ENCODE results near the gene DEK.
"Not testable (repeated sequence)": the region's sequence is repeated elsewhere in the genome, so short reads cannot be mapped to it uniquely, and the experiment has no call there.

Gene DEK

DNA sequence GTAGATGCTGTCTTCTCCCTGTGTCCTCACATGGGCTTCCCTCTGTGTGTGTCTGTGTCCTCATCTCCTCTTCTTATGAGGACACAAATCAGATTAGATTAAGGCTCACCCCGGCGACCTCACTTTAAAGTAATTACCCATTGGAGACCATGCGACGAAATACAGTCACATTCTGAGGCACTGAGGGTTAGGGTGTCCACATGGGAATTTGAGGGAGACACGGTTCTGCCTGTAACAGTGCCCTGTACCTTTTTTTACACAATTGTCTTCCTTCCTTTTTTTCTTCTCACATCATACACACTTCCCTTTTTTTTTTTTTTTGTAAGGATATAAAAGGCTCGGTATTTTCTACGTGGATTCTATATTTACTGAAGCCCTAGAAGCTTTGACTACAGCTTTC is 48.9 kb downstream of the DEK start:
- Histone ChIP-seq H3K27me3 (ENCODE audit: control insufficient read depth, insufficient read depth, low read length) (no peaks in the 10 kb centered on the region), H3K27ac (ENCODE audit: low read depth, low read length) (no peak overlapping the region), H3K36me3 (ENCODE audit: control insufficient read depth, insufficient read depth, low read length) (peaks cover 19% of the 10 kb centered on the region), H3K4me3 (ENCODE audit: low read depth, low read length) (no peak overlapping the region), H3K9ac (ENCODE audit: low read length) (no peak overlapping the region), H3K4me1 (ENCODE audit: control insufficient read depth, insufficient read depth, low read length) (no peaks in the 10 kb centered on the region), H3K9me3 (ENCODE audit: control insufficient read depth, insufficient read depth, low read depth, low read length) (no peaks in the 10 kb centered on the region)

DNA sequence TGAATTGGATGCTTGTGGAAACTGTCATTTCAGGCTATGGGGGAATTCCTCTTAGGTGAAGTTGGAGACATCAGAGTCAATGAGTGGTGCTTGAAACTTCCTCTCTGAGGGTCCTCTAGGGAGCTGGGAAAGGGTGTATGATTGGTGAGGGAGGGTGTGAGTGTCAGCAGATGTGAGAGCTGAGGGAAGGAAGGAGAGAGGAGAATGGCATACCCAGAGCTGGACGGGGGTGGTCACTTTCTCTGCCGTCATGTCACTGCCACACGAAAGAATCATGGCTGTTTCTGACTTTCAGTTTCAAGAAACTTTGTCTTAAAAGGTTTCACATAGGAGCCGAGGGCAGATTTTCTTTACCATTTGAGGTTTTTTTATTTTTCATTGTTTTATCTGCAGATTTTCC is 50.3 kb downstream of the DEK start:
- Histone ChIP-seq H3K36me3 (ENCODE audit: control insufficient read depth, insufficient read depth, low read length) (peaks cover 19% of the 10 kb centered on the region), H3K4me1 (ENCODE audit: control insufficient read depth, insufficient read depth, low read length) (no peaks in the 10 kb centered on the region), H3K27ac (ENCODE audit: low read depth, low read length) (no peak overlapping the region), H3K27me3 (ENCODE audit: control insufficient read depth, insufficient read depth, low read length) (no peaks in the 10 kb centered on the region), H3K4me3 (ENCODE audit: low read depth, low read length) (no peak overlapping the region), H3K9ac (ENCODE audit: low read length) (no peak overlapping the region), H3K9me3 (ENCODE audit: control insufficient read depth, insufficient read depth, low read depth, low read length) (no peaks in the 10 kb centered on the region)

- H3K27me3 ChIP-seq (ENCODE audit: control insufficient read depth, insufficient read depth, low read length) = no peaks in the 10 kb centered on the region
- peaks cover 19% of the 10 kb centered on the region for H3K36me3 ChIP-seq (ENCODE audit: control insufficient read depth, insufficient read depth, low read length)
- H3K9ac ChIP-seq (ENCODE audit: low read length) = no peak overlapping the region
- no peaks in the 10 kb centered on the region for H3K4me1 ChIP-seq (ENCODE audit: control insufficient read depth, insufficient read depth, low read length)
- no peaks in the 10 kb centered on the region for H3K9me3 ChIP-seq (ENCODE audit: control insufficient read depth, insufficient read depth, low read depth, low read length)
- H3K27ac ChIP-seq (ENCODE audit: low read depth, low read length) = no peak overlapping the region
- H3K4me3 ChIP-seq (ENCODE audit: low read depth, low read length) = no peak overlapping the region
These were observed 50.9 kb downstream of the DEK start for GRCh38 chr6:18213439-18213838.

GRCh38 chr6:18212231-18212630 is 52.1 kb downstream of the DEK start:
- Histone ChIP-seq H3K4me3 (ENCODE audit: low read depth, low read length) (no peak overlapping the region), H3K9me3 (ENCODE audit: control insufficient read depth, insufficient read depth, low read depth, low read length) (no peaks in the 10 kb centered on the region), H3K27me3 (ENCODE audit: control insufficient read depth, insufficient read depth, low read length) (no peaks in the 10 kb centered on the region), H3K9ac (ENCODE audit: low read length) (no peak overlapping the region), H3K27ac (ENCODE audit: low read depth, low read length) (no peak overlapping the region), H3K36me3 (ENCODE audit: control insufficient read depth, insufficient read depth, low read length) (peaks cover 19% of the 10 kb centered on the region), H3K4me1 (ENCODE audit: control insufficient read depth, insufficient read depth, low read length) (no peaks in the 10 kb centered on the region)

DNA sequence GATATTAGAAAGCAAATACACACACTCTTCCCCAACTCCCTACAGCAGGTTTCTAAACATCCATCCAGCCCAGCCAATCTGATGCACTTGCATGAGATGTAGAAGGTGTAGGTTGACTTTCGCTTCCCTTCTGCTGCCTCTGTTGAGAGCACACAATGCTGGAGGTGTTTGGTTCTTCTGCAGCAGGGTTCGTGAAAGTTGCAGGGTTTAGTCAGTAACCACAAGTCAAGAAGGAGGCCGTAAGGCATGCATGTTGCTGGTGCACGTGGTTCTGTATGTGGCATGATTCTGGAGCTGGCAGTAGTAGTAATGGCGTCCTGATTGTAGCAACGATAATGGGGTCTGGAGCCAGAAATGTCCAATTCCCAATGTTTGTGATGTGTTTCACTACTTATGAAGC is 53.0 kb downstream of the DEK start:
- no peaks in the 10 kb centered on the region for H3K9me3 ChIP-seq (ENCODE audit: control insufficient read depth, insufficient read depth, low read depth, low read length)
- H3K27ac ChIP-seq (ENCODE audit: low read depth, low read length) = no peak overlapping the region
- no peak overlapping the region for H3K4me3 ChIP-seq (ENCODE audit: low read depth, low read length)
- H3K36me3 ChIP-seq (ENCODE audit: control insufficient read depth, insufficient read depth, low read length) = peaks cover 13% of the 10 kb centered on the region
- H3K9ac ChIP-seq (ENCODE audit: low read length) = no peak overlapping the region
- H3K27me3 ChIP-seq (ENCODE audit: control insufficient read depth, insufficient read depth, low read length) = no peaks in the 10 kb centered on the region
- no peaks in the 10 kb centered on the region for H3K4me1 ChIP-seq (ENCODE audit: control insufficient read depth, insufficient read depth, low read length)

DNA sequence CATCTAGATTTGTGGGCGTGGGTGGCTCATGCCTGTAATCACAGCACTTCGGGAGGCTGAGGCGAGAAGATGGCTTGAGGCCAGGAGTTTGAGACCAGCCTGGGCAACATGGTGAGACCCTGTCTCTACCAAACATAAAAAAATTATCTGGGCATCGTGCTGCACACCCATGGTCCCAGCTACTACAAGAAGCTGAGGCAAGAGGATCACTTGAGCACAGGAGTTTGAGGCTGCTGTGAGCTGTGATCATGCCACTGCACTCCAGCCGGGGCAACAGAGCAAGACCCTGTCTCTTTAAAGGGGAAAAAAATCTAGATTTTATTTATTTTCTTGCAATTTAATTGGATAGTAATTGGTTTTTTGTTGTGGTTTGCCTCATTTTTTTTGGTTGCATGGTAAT is 53.6 kb downstream of the DEK start:
- no peak overlapping the region for H3K9ac ChIP-seq (ENCODE audit: low read length)
- no peak overlapping the region for H3K4me3 ChIP-seq (ENCODE audit: low read depth, low read length)
- peaks cover 13% of the 10 kb centered on the region for H3K36me3 ChIP-seq (ENCODE audit: control insufficient read depth, insufficient read depth, low read length)
- H3K4me1 ChIP-seq (ENCODE audit: control insufficient read depth, insufficient read depth, low read length) = no peaks in the 10 kb centered on the region
- H3K27me3 ChIP-seq (ENCODE audit: control insufficient read depth, insufficient read depth, low read length) = no peaks in the 10 kb centered on the region
- no peaks in the 10 kb centered on the region for H3K9me3 ChIP-seq (ENCODE audit: control insufficient read depth, insufficient read depth, low read depth, low read length)
- no peak overlapping the region for H3K27ac ChIP-seq (ENCODE audit: low read depth, low read length)

- H3K4me1 ChIP-seq (ENCODE audit: control insufficient read depth, insufficient read depth, low read length) = no peaks in the 10 kb centered on the region
- no peak overlapping the region for H3K4me3 ChIP-seq (ENCODE audit: low read depth, low read length)
- no peaks in the 10 kb centered on the region for H3K9me3 ChIP-seq (ENCODE audit: control insufficient read depth, insufficient read depth, low read depth, low read length)
- H3K27me3 ChIP-seq (ENCODE audit: control insufficient read depth, insufficient read depth, low read length) = no peaks in the 10 kb centered on the region
- H3K9ac ChIP-seq (ENCODE audit: low read length) = no peak overlapping the region
- H3K36me3 ChIP-seq (ENCODE audit: control insufficient read depth, insufficient read depth, low read length) = peaks cover 5% of the 10 kb centered on the region; the same call in 1 of the 2 replicates
- no peak overlapping the region for H3K27ac ChIP-seq (ENCODE audit: low read depth, low read length)
These were observed 54.7 kb downstream of the DEK start for GRCh38 chr6:18209539-18210197.

- H3K9ac ChIP-seq (ENCODE audit: low read length); H3K27ac ChIP-seq (ENCODE audit: low read depth, low read length); H3K9me3 ChIP-seq (ENCODE audit: control insufficient read depth, insufficient read depth, low read depth, low read length); H3K36me3 ChIP-seq (ENCODE audit: control insufficient read depth, insufficient read depth, low read length); H3K27me3 ChIP-seq (ENCODE audit: control insufficient read depth, insufficient read depth, low read length); H3K4me1 ChIP-seq (ENCODE audit: control insufficient read depth, insufficient read depth, low read length); H3K4me3 ChIP-seq (ENCODE audit: low read depth, low read length): not testable (repeated sequence)
These were observed 55.6 kb downstream of the DEK start for GRCh38 chr6:18208778-18209177.

DNA sequence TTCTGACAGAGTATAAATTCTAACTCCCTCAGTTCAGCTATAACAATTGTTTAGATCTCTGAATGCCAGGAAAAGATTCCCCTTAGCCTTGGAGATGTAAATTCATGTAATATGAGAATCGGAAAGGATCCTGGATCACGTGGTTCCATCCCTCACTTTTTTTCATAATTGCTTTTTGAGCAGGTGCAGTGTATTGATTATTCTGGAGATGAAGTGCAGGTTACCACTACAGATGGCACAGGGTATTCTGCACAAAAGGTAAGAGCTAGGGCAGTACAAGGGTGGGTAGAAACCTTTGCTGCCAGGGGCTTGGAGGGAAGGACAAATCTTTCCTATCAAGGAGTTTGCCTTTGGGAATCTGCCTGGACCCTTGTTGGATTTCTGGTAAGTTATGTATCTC is 56.4 kb downstream of the DEK start:
- H3K27me3 ChIP-seq (ENCODE audit: control insufficient read depth, insufficient read depth, low read length) = no peaks in the 10 kb centered on the region
- no peak overlapping the region for H3K4me3 ChIP-seq (ENCODE audit: low read depth, low read length)
- H3K9ac ChIP-seq (ENCODE audit: low read length) = no peak overlapping the region
- no peaks in the 10 kb centered on the region for H3K36me3 ChIP-seq (ENCODE audit: control insufficient read depth, insufficient read depth, low read length)
- H3K27ac ChIP-seq (ENCODE audit: low read depth, low read length) = no peak overlapping the region
- no peaks in the 10 kb centered on the region for H3K4me1 ChIP-seq (ENCODE audit: control insufficient read depth, insufficient read depth, low read length)
- H3K9me3 ChIP-seq (ENCODE audit: control insufficient read depth, insufficient read depth, low read depth, low read length) = no peaks in the 10 kb centered on the region

DNA sequence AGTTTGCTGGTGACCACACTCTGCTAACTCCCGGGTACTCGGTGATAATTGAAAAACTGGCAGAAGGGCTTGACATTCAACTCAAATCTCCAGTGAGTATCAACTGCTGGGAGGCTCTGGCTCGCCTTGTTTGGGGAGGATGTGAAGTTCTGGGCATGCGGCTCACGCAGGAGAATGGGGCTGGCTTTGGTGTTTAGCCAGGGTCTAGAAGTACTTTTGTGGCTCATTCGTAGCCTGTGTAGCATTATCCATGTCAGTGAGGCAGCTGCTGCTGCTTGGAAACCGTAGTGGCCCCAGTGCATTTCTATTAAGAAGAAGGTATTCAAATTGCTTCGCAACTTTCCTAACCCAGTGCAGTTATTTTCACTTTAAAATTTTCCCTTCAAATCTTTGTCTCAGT is 56.9 kb downstream of the DEK start:
- no peaks in the 10 kb centered on the region for H3K36me3 ChIP-seq (ENCODE audit: control insufficient read depth, insufficient read depth, low read length)
- H3K27ac ChIP-seq (ENCODE audit: low read depth, low read length) = no peak overlapping the region
- H3K27me3 ChIP-seq (ENCODE audit: control insufficient read depth, insufficient read depth, low read length) = no peaks in the 10 kb centered on the region
- H3K9ac ChIP-seq (ENCODE audit: low read length) = no peak overlapping the region
- H3K4me1 ChIP-seq (ENCODE audit: control insufficient read depth, insufficient read depth, low read length) = no peaks in the 10 kb centered on the region
- no peaks in the 10 kb centered on the region for H3K9me3 ChIP-seq (ENCODE audit: control insufficient read depth, insufficient read depth, low read depth, low read length)
- H3K4me3 ChIP-seq (ENCODE audit: low read depth, low read length) = no peak overlapping the region

DNA sequence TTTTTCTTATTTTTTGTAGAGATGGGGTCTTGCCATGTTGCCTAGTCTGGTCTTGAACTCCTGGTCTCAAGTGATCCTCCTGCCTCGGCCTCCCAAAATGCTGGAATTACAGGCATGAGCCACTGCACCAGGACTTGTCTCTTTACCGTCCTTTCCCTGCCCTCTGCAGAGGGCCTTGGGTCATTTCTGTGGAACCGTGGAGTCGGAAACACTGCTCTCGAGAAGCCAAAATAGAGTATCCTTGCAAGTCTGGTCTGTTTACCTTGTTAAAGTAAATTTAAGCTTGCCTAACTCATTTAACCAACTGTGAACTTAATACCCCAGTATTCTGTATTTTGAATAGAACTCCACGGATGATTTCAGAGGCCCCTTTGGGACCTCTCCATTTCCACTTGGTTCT is 57.7 kb downstream of the DEK start:
- Histone ChIP-seq H3K27me3 (ENCODE audit: control insufficient read depth, insufficient read depth, low read length) (no peaks in the 10 kb centered on the region), H3K36me3 (ENCODE audit: control insufficient read depth, insufficient read depth, low read length) (no peaks in the 10 kb centered on the region), H3K4me1 (ENCODE audit: control insufficient read depth, insufficient read depth, low read length) (no peaks in the 10 kb centered on the region), H3K9me3 (ENCODE audit: control insufficient read depth, insufficient read depth, low read depth, low read length) (no peaks in the 10 kb centered on the region), H3K27ac (ENCODE audit: low read depth, low read length) (no peak overlapping the region), H3K4me3 (ENCODE audit: low read depth, low read length) (no peak overlapping the region), H3K9ac (ENCODE audit: low read length) (no peak overlapping the region)

DNA sequence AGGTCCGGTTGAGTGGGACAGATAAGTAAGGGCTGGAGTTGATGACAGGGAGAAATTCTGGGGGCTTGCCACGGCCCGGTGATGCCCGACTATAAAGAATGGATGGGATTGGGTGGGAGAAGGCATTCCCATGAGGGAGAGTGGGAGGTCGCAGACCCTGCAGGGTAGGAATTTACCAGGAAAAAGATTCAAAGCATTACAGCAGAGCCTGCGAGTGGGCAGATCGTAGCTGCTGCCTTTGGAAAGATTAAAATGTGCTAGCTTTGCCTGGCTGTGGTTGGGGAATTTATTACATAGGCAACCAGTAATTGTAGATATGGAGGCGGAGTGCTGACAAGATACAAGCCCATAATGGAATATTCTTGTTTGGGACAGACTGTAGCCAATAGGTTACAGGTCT is 59.6 kb downstream of the DEK start:
- no peaks in the 10 kb centered on the region for H3K9me3 ChIP-seq (ENCODE audit: control insufficient read depth, insufficient read depth, low read depth, low read length)
- no peak overlapping the region for H3K9ac ChIP-seq (ENCODE audit: low read length)
- 0 out of 2 replicates have a peak, but pooled peaks cover 5% of the 10 kb centered on the region for H3K36me3 ChIP-seq (ENCODE audit: control insufficient read depth, insufficient read depth, low read length)
- no peak overlapping the region for H3K27ac ChIP-seq (ENCODE audit: low read depth, low read length)
- H3K4me3 ChIP-seq (ENCODE audit: low read depth, low read length) = no peak overlapping the region
- H3K4me1 ChIP-seq (ENCODE audit: control insufficient read depth, insufficient read depth, low read length) = no peaks in the 10 kb centered on the region
- H3K27me3 ChIP-seq (ENCODE audit: control insufficient read depth, insufficient read depth, low read length) = no peaks in the 10 kb centered on the region

All from HUES6 (cell line).